Jurkat, Clone E6-1 (cell line): ENCODE results near the gene ATP5F1D. TPM values are rescaled to one million over a fixed set of nuclear protein-coding genes. Genes with fewer than 3 reads are reported as not detected.
A peak's percentile ranks its signal among the peaks of the same experiment; 100 is the strongest.
"Not testable (repeated sequence)": the region's sequence is repeated elsewhere in the genome, so short reads cannot be mapped to it uniquely, and the experiment has no call there.

Experiments
- DNase-seq: peaks from one replicate; pipeline ENCODE4 v3.0.0-alpha.2; 2011; ENCODE audit warnings: low read depth, low spot score
- H3K4me3 ChIP-seq: 2 replicates; pipeline ENCODE4 v1.5.1; 2011; ENCODE audit warnings: mild to moderate bottlenecking, low read length, control low read depth, moderate library complexity
- polyA plus RNA-seq: library from polyadenylated mRNA; unstranded; fragments of >200 nt; gene quantifications from one replicate; pipeline ENCODE4 v1.2.1, GENCODE V29; 2012; ENCODE audit warnings: missing spikeins; ENCODE audit not compliant: insufficient read length, insufficient read depth

The ATP5F1D gene
- 286 TPM for polyA plus RNA-seq

DNA sequence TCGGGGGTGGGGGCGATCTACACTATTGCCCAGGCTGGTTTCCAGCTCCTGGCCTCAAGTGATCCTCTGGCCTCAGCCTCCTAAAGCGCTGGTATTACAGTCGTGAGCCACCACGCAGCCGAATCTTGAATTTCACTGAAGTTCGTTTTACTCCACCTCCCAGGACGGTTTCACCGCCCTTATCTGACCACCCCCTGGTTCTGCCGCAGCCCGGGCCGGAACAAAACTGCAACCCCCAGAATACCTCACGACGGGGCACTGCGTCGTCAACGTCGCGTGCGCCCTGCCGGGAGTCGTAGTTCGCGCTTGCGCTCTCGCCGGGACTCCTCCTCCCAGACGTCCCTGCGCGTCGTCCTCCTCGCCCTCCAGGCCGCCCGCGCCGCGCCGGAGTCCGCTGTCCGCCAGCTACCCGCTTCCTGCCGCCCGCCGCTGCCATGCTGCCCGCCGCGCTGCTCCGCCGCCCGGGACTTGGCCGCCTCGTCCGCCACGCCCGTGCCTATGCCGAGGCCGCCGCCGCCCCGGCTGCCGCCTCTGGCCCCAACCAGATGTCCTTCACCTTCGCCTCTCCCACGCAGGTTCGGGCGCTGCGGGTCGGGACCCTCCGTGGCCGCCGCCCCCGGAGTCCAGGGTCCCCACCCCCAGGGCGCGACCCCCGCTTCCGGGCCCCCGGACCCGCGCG is at the start of gene ATP5F1D:
ATP5F1D (plus strand) TSS at position 335 of the 679 bp plus-strand sequence; CDS start at position 435, 100 bp downstream.
- peak; percentile 88 for DNase-seq
- peak within 1 kb of the TSS; percentile 76 for H3K4me3 ChIP-seq

DNA sequence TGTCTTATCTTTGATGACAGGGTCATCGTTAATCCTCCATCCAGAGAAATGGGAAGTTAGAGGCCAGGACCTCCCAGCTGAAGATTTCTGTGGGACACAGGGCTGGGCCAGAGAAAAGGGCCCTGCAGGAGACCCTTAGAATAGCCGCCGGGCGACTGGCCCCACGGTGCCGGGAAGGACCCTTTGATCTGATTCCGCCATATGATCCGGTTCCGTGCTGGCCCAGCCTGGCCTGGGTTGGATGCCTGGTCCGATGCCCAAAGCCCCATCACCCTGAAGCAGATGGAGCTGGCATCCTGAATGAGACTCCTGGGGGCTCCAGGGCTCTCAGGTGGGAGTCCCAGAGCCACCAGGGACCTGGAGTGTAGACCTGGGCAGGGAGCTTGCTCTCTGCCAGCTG is 42.0 kb upstream of the ATP5F1D start:
- H3K4me3 ChIP-seq = no peak overlapping the region
- DNase-seq = no peak

DNA sequence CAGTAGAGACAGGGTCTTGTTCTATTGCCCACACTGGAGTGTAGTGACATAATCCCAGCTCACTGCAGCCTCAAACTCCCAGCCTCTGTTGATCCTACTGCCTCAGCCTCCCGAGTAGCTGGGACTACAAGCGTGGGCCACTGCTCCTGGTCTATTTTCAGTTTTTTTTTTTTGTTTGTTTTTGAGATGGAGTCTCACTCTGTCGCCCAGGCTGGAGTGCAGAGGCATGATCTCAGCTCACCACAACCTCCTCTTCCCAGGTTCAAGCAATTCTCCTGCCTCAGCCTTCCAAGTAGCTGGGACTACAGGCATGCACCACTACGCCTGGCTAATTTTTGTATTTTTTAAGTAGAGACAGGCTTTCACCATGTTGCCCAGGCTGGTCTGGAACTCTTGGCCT is 40.9 kb upstream of the ATP5F1D start:
- not testable (repeated sequence) for DNase-seq

DNA sequence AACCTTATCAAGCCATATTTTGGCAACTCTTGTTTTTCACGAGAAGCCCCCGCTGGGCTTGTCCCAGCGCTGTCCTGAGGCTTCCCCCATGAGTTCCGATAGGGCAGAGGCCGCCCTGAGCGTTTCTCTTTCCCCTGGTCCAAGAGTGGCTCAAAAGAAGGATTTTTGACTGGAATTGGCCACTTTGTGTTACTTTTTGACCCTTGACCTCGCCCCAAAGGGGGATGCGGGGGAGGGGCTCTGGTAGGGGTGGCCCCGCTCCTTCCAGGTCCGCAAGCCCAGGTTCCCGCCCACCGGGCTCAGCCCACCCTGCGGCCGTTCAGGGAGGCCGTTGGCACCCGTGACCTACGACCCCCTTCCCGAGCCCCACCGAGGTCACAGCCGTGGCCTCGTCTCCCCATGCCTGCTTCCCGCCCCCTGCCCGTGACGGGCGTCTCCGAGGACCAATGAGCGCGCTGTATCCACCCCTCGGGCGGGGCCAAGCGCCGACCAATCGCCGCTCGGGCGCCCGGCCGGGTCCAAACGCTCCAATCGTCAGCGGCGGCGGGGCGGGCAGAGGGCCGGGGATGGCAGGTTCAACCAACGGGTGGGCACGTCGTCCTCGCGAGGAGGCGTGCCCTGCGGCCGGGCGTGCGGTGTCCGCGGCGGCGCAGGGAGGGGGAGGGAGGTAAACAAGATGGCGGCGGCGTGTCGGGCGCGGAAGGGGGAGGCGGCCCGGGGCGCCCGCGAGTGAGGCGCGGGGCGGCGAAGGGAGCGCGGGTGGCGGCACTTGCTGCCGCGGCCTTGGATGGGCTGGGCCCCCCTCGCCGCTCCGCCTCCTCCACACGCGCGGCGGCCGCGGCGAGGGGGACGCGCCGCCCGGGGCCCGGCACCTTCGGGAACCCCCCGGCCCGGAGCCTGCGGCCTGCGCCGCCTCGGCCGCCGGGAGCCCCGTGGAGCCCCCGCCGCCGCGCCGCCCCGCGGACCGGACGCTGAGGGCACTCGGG is 36.1 kb upstream of the ATP5F1D start, which contains the start of gene STK11:
STK11 (plus strand) TSS at position 665 of the 986 bp plus-strand sequence. CDS start 1,136 bp downstream, outside the sequence.
- peak; percentile 93 for DNase-seq
- peak within 1 kb of the TSS; percentile 63 for H3K4me3 ChIP-seq

More for the DNA sequence above, 40.9 kb upstream of the ATP5F1D start:
- not testable (repeated sequence) for H3K4me3 ChIP-seq

DNA sequence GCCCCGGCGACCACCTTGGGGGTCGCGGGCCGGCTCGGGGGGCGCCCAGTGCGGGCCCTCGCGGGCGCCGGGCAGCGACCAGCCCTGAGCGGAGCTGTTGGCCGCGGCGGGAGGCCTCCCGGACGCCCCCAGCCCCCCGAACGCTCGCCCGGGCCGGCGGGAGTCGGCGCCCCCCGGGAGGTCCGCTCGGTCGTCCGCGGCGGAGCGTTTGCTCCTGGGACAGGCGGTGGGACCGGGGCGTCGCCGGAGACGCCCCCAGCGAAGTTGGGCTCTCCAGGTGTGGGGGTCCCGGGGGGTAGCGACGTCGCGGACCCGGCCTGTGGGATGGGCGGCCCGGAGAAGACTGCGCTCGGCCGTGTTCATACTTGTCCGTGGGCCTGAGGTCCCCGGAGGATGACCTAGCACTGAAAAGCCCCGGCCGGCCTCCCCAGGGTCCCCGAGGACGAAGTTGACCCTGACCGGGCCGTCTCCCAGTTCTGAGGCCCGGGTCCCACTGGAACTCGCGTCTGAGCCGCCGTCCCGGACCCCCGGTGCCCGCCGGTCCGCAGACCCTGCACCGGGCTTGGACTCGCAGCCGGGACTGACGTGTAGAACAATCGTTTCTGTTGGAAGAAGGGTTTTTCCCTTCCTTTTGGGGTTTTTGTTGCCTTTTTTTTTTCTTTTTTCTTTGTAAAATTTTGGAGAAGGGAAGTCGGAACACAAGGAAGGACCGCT is 35.2 kb upstream of the ATP5F1D start:
- DNase-seq = no peak
- H3K4me3 ChIP-seq = peak overlapping the region; percentile 63

- peak overlapping the region; percentile 63 for H3K4me3 ChIP-seq
- no peak for DNase-seq
These were observed 34.6 kb upstream of the ATP5F1D start for GRCh38 chr19:1206864-1207450.

- not testable (repeated sequence) for DNase-seq, H3K4me3 ChIP-seq
These were observed 32.7 kb upstream of the ATP5F1D start for GRCh38 chr19:1208830-1209229.

DNA sequence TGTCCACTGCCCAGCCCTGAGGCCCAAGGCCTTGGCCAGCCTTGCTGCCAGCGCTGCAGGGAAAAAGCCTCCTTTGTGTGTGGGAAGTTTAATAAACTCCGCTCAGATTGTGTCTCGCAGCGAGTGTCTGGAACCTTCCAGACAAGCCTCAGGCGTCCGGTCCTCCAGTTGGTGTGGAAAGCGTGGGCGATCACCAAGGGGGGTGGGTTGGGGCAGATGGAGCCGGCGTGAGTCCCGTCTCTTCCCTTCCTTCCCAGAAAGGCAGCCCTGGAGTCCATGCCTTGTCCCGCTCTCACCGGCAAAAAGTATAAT is 31.4 kb upstream of the ATP5F1D start:
- H3K4me3 ChIP-seq = no peak overlapping the region
- DNase-seq = no peak

DNA sequence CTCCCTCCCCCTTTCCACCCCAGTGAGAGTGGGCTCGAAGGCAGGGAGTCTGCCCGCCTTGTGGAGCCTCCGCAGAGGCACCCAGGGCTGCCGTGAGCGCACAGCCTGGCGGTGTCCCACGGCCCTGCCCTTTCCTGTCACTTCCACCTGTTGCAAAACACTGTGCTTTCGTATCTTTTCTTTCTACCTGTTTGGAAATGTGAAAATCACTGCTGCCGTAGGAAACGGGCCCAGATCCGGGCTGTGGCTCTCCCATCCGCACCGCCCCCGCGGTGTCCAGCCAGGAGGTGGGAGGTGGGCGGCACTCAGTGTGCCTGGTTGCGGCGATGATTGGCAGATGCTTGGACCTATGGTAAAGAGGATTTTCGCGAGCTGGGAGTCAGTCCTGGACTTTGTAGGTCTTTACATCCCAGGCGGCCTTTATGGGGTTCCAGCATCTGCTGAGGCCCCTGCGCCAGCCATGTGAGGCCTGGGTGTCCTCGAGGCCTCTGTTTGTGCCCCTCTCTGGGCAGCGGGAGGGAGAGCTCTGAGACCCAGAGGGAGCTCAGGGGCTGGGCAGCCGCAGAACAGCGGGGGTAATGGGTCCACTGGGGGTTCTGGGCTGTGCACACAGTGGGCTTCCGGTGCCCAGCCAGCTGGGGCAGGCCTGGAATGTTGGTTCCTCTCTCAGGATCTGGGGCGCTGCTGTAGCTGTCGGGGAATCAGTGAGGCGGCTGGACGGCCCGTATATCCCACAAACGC is 29.9 kb upstream of the ATP5F1D start:
- no peak for DNase-seq

DNA sequence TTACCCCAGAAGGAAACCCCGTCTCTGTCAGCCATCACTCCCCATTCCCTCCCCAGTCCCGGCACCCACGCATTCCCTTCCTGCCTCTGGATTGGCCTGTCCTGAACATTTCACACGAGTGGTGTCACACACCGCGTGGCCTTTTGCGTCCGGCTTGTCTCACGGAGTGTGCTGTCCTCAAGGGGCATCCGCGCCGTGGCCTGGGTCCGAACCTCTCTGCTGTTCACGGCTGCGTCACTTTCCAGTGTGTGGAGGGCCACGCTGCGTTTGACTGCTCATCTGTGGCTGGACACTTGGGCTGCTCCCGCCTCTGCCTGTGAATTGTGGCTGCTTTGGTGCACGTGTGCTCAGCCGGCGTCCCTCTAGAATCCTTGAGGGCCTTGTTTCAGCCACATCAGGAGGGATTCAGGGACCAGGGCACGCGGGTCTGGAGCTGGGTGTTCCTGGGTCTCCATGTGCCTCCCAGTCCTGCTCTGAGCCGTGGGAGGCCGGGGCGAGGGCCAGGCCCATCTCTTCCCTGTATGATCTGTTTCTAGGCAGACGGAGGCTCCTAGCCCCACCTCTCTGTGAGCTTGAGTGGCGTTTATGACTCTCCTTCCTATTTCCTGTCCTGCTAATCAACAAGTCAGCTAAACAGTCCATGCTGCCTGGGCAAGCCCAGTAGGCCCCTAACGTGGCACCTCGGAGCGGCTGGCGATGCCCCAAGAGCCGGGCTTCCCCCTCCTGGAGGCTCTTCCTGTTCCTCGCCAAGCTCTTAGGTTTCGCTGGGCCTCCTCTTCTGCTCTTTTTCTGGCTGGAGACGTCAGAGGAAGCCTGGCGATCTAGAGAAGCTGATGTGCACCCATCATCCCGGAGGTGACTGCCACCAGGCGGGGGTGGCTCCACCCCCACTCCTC is 27.9 kb upstream of the ATP5F1D start:
- no peak overlapping the region for H3K4me3 ChIP-seq
- DNase-seq = no peak

More for the DNA sequence above, 29.9 kb upstream of the ATP5F1D start:
- no peak overlapping the region for H3K4me3 ChIP-seq

- no peak for DNase-seq
- no peak overlapping the region for H3K4me3 ChIP-seq
These were observed 27.2 kb upstream of the ATP5F1D start for GRCh38 chr19:1214299-1214861.

DNA sequence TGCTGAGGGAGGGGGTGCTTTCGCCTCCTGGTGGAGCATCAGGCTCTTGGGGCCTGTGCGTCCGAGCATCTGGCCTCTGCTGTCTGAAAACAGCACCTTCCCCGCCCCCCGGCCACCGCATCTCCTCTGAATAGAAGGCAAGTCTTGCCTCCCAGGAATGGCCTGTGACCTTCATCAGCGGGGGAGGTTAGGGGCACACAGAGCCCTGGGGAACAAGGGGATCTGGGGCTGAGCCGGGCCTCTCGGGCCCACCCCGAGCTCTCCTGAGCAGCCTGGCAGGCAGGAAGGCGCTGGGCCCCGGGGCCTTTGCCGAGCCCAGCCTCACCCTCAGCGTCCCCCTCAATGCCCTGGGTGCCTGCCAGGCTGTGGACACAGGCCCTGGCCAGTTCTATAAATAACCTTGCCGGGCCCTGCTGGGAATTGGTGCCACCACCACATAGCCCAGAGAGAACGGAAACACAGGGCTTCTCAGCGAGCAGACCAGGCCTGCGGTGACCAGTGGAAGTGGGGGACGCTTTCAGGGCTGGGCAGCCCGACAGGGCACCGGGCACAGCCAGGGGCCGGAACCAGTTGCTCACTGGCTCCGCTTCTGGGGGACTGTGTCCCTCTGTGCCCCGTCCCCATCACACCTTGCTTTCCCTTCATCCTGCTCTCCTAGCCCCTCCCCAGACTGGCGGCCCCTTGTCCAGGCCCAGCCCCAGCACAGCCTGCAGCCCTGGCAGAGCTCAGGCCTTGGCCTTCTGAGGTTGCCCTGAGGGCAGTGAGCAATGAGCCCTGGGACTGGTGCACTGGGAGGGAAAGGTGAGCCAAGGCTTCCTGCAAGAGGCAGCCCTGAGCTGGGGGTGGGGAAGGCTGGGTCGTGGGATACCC is 26.5 kb upstream of the ATP5F1D start:
- H3K4me3 ChIP-seq = no peak overlapping the region
- no peak for DNase-seq

- DNase-seq = no peak
- no peak overlapping the region for H3K4me3 ChIP-seq
These were observed 24.8 kb upstream of the ATP5F1D start for GRCh38 chr19:1216756-1217155.

DNA sequence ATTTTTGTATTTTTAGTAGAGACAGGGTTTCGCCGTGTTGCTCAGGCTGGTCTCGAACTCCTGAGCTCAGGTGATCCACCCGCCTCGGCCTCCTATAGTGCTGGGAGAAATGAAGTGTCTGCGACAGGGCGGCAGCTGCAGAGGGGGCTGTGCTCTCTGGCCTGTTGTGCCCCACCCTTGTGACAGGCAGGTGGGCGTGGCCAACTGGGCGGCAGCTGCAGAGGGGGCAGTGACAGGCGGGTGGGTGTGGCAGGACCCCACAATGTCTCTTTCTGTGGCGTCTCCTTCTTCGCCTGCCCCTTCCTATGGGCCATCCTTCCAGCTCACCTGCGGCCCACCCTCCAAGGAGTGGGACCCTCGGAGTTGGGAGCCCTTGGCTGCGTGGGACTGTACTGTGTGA is 24.2 kb upstream of the ATP5F1D start:
- no peak for DNase-seq
- H3K4me3 ChIP-seq = no peak overlapping the region

DNA sequence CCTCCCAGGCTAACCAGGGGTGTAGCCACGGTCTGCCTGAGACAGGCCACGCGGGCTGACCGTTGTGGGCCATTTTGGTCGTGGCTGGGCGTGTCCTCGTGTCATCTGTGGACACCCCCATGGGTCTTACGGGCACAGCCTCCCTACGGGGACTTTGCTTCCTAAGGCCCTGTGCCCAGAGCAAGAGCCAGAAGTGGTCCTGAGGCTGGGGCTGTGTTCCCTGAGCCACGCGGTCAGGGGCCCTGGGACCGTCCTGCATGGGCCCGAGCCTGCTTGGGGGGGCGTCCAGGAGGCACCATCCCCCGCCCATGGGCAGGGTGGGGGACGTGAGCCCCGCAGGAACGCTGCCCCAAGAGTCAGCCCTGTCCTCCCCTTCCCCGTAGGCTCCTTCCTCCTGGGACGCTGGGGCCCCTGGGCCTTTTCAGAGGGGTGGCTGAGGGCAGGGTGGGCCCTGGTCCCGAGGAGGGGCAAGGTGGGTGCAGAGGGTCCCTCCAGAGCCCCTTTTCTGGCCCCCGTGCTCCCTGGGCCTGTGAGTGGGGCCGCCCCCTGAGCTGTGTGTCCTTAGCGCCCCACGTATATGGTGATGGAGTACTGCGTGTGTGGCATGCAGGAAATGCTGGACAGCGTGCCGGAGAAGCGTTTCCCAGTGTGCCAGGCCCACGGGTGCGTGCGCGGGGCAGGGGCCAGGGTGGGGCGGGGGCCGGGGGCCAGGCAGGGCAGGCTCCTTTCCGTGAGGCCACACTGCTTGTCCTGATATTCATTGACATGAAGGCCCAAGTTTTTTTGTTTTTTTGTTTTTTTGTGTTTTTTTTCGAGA is 22.6 kb upstream of the ATP5F1D start:
- DNase-seq = no peak
- H3K4me3 ChIP-seq = no peak overlapping the region
